GM12878 (cell line): Measurements from ENCODE around the gene CLCN2. TPM values are rescaled to one million over a fixed set of nuclear protein-coding genes. Genes with fewer than 3 reads are reported as not detected.

Experiments used
- ATAC-seq: fragments of 200-7000 bp; cut with Tn5 transposase; 3 replicates; pipeline ENCODE4 v1.9.1; 2020; ENCODE audit warnings: mild to moderate bottlenecking, moderate library complexity
- BruUV-seq: library from RNA; stranded (reverse); fragments of 400-500 nt; replicated peaks from 2 replicates; lab custom pipeline; 2021; lab: Mats Ljungman, UMichigan
- CTCF ChIA-PET: fragments of 300-600 bp; sonication (Branson Sonifier 250); formaldehyde crosslinking; extraction: SDS; loops from one replicate; lab custom pipeline; 2021; ENCODE audit warnings: inconsistent platforms; lab: Yijun Ruan, JAX
- POLR2A ChIA-PET: fragments of 350-600 bp; formaldehyde crosslinking; extraction: SDS; loops from one replicate; lab custom pipeline; 2021; ENCODE audit warnings: inconsistent platforms; lab: Charles Lee
- RAD21 ChIA-PET: fragments of 300-600 bp; sonication (Branson Sonifier 250); formaldehyde crosslinking; loops from one replicate; lab custom pipeline; 2023; ENCODE audit warnings: antibody characterized with exemption; ENCODE audit not compliant: unreplicated experiment; lab: Charles Lee
- SMC1A ChIA-PET: fragments of 300-600 bp; sonication (Branson Sonifier 250); formaldehyde crosslinking; loops from one replicate; lab custom pipeline; 2023; ENCODE audit not compliant: unreplicated experiment, uncharacterized antibody; lab: Charles Lee
- DNase-seq: peaks from one replicate; pipeline ENCODE4 v3.0.0-alpha.2; 2011; ENCODE audit warnings: low read depth, low spot score
- FAIRE-seq: peaks from 3 replicates; lab custom pipeline; 2011; peaks lifted over from hg19 to GRCh38; lab: Jason Lieb, UNC
- H2AFZ ChIP-seq: 2 replicates; pipeline ENCODE4 v1.6.0; 2011; ENCODE audit warnings: low read depth, low read length, control low read depth; ENCODE audit not compliant: control insufficient read depth
- H3K27ac ChIP-seq: 2 replicates; pipeline ENCODE4 v1.5.1; 2011; ENCODE audit warnings: control low read depth; ENCODE audit not compliant: control insufficient read depth, insufficient read depth
- H3K27me3 ChIP-seq, 2 experiments: replicated peaks in 1 of 2; 2 replicates each; pipeline versions ENCODE4 v1.6.0 to v1.6.1; 2011; ENCODE audit warnings: low read length in 1 of 2; ENCODE audit not compliant: control insufficient read depth in 2 of 2, insufficient read depth in 2 of 2
- H3K36me3 ChIP-seq, 2 experiments: 2 replicates each; pipeline ENCODE4 v1.5.1; 2011; ENCODE audit warnings: low read length in 1 of 2; ENCODE audit not compliant: control insufficient read depth in 2 of 2, insufficient read depth in 2 of 2
- H3K4me1 ChIP-seq: 2 replicates; pipeline ENCODE4 v1.6.1; 2011; ENCODE audit warnings: mild to moderate bottlenecking, low read length, moderate library complexity, mixed read lengths; ENCODE audit not compliant: control insufficient read depth, insufficient read depth
- H3K4me2 ChIP-seq: 2 replicates; pipeline ENCODE4 v1.6.0; 2011; ENCODE audit warnings: control low read depth; ENCODE audit not compliant: control insufficient read depth, insufficient read depth
- H3K4me3 ChIP-seq: fragments of 200-600 bp; sonication (generic); 2 replicates; pipeline ENCODE4 v1.5.1; 2016
- H3K79me2 ChIP-seq: 2 replicates; pipeline ENCODE4 v1.6.0; 2011; ENCODE audit warnings: low read length; ENCODE audit not compliant: control insufficient read depth, insufficient read depth
- H3K9ac ChIP-seq: 2 replicates; pipeline ENCODE4 v1.8.0; 2011; ENCODE audit warnings: low read length, control low read depth, mixed read lengths; ENCODE audit not compliant: control insufficient read depth, insufficient read depth
- H3K9me3 ChIP-seq: replicated peaks from 3 replicates; pipeline ENCODE4 v1.5.1; 2011; ENCODE audit warnings: mild to moderate bottlenecking, low read length; ENCODE audit not compliant: control insufficient read depth, insufficient read depth
- H4K20me1 ChIP-seq: 2 replicates; pipeline ENCODE4 v1.6.0; 2011; ENCODE audit not compliant: control insufficient read depth, insufficient read depth
- FOS ChIP-seq: IDR thresholded peaks from 3 replicates; pipeline ENCODE4 v1.6.1; 2011; ENCODE audit warnings: borderline replicate concordance; ENCODE audit not compliant: insufficient read length; ENCODE audit errors: extremely low read depth
- MYB ChIP-seq: fragments of 150-350 bp; IDR thresholded peaks from 2 replicates; pipeline ENCODE4 v1.6.1; 2014; ENCODE audit warnings: mild to moderate bottlenecking, low read depth, low read length, borderline replicate concordance
- RB1 ChIP-seq: fragments of 450-650 bp; formaldehyde crosslinking; IDR thresholded peaks from 2 replicates; pipeline ENCODE4 v1.6.1; 2017; ENCODE audit warnings: mild to moderate bottlenecking, borderline replicate concordance
- SMAD1 ChIP-seq: fragments of 450-650 bp; IDR thresholded peaks from 2 replicates; pipeline ENCODE4 v1.6.1; 2018; ENCODE audit warnings: mild to moderate bottlenecking, low read depth; ENCODE audit not compliant: partially characterized antibody
- SP1 ChIP-seq: IDR thresholded peaks from one replicate; pipeline ENCODE4 v1.6.1; 2011; ENCODE audit warnings: low read depth, low read length
- SPI1 ChIP-seq: IDR thresholded peaks from 2 replicates; pipeline ENCODE4 v1.6.1; 2011; ENCODE audit warnings: low read depth, mild to moderate bottlenecking, low read length, moderate library complexity, borderline replicate concordance; ENCODE audit not compliant: insufficient read depth
- WRNIP1 ChIP-seq: IDR thresholded peaks from 2 replicates; pipeline ENCODE4 v1.6.1; 2011; ENCODE audit warnings: low read depth, low read length, improper control_type of control experiment, borderline replicate concordance
- YY1 ChIP-seq: IDR thresholded peaks from 2 replicates; pipeline ENCODE4 v1.6.1; 2011; ENCODE audit warnings: low read depth, mild to moderate bottlenecking, low read length
- WGBS: methylation state at CpG from one replicate; pipeline ENCODE4 v1.1.6; 2016; ENCODE audit warnings: low lambda C conversion rate; ENCODE audit not compliant: insufficient replicate concordance, insufficient coverage; ENCODE audit errors: missing lambda C conversion rate; 5-methylcytosine and 5-hydroxymethylcytosine counted together
- in situ Hi-C: fragments of 300-500 bp; cut with MboI; formaldehyde crosslinking; loops from 9 replicates; pipeline ENCODE4 v1.14.3; 2018; ENCODE audit warnings: mixed read lengths
- intact Hi-C: fragments of 100-400 bp; cut with micrococcal nuclease; formaldehyde crosslinking; loops from one replicate; pipeline ENCODE4 v1.14.2; 2022; ENCODE audit not compliant: unreplicated experiment
- polyA plus RNA-seq, 11 experiments: library from polyadenylated mRNA; depleted of rRNA in 4 of 11; unstranded in 6 of 11; stranded (reverse) in 5 of 11; fragments of >200 nt; fragmentation: Nextera tagmentation in 4 of 11; fragmentation: Illumina TruSeq in 1 of 11; extraction: Ambion mirVana in 4 of 11; extraction: Trizol in 1 of 11; gene quantifications; 1 replicate in 1 of 11; 2 replicates in 10 of 11; pipeline versions ENCODE4 v1.2.1 to v1.2.3, GENCODE V29; 2011 to 2016; ENCODE audit warnings: inconsistent platforms in 2 of 11, missing spikeins in 2 of 11, low read depth in 1 of 11
- total RNA-seq, 4 experiments: library from RNA; depleted of rRNA in 3 of 4; stranded (reverse); fragments of >200 nt in 3 of 4; fragmentation: Illumina TruSeq in 1 of 4; extraction: Trizol in 1 of 4; gene quantifications; 2 replicates each; pipeline versions ENCODE4 v1.2.1 to v1.2.3, GENCODE V29; 2013 to 2021
- TF ChIP-seq, protein P1 (sequence below): fragments of 450-650 bp; IDR thresholded peaks from 2 replicates; pipeline ENCODE4 v1.6.1; 2016; ENCODE audit warnings: mild to moderate bottlenecking

Gene CLCN2
- total and polyA plus RNA-seq, 10 of the 15 experiments (the other 5 are each of a cell fraction or from before 2014, with no cell fraction given) = 0.13 to 2.6 (median 0.85) TPM; not detected in 1

DNA sequence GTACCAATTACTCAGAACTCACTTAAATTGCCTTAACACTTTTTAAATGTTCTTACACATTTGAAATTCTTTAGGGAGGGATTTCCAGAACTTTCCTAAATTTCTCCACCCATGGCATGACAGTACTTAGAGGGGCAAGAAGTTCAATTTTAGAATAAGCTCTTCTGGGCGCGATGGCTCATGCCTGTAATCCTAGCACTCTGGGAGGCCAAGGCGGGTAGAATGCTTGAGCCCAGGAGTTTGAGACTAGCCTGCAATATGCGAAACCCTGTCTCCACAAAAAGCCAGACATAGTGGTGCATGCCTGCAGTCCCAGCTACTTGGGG, 13.4 kb downstream of the CLCN2 start:
- 69% methylated on average over 4 of the region's 4 CpGs for WGBS
- POLR2A ChIA-PET = interaction anchor here (1.3 kb wide), 1 partner anchor 14 kb away, joined by 4 read pairs; the partner anchor contains the start of genes CLCN2 and POLR2H
- H3K27ac ChIP-seq = no peak overlapping the region

More for the DNA sequence above, 13.4 kb downstream of the CLCN2 start:
- DNase-seq = no peak
- Histone ChIP-seq H3K4me2 (no peak overlapping the region), H3K36me3 (no peaks in the 10 kb centered on the region), H3K27me3 (no peaks in the 10 kb centered on the region), H3K4me1 (no peaks in the 10 kb centered on the region), H3K4me3 (no peak overlapping the region), H2AFZ (no peak overlapping the region)
- BruUV-seq = no TSS peak
- CTCF ChIA-PET = interaction anchor here (1.2 to 1.6 kb wide), 3 partner anchors 19 to 1778 kb away, joined by 3 read pairs; no protein-coding TSS in a partner anchor
- in situ Hi-C loops = no loop called here
- TF ChIP-seq, protein P1, sequence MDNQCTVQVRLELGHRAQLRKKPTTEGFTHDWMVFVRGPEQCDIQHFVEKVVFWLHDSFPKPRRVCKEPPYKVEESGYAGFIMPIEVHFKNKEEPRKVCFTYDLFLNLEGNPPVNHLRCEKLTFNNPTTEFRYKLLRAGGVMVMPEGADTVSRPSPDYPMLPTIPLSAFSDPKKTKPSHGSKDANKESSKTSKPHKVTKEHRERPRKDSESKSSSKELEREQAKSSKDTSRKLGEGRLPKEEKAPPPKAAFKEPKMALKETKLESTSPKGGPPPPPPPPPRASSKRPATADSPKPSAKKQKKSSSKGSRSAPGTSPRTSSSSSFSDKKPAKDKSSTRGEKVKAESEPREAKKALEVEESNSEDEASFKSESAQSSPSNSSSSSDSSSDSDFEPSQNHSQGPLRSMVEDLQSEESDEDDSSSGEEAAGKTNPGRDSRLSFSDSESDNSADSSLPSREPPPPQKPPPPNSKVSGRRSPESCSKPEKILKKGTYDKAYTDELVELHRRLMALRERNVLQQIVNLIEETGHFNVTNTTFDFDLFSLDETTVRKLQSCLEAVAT = no peak
- TF ChIP-seq RB1 (no peak), SPI1 (no peak), WRNIP1 (no peak), YY1 (no peak), SP1 (no peak), FOS (no peak), SMAD1 (no peak), MYB (no peak)
- TF ChIP-seq, all 136 proteins: peak for 0
- ChIA-PET RAD21 (no interaction called here), SMC1A (no interaction called here)
- H3K9me3 ChIP-seq = no peaks in the 10 kb centered on the region
- ATAC-seq (no peak), FAIRE-seq (no peak)
- no peaks in the 10 kb centered on the region for H4K20me1 ChIP-seq
- intact Hi-C loops = no loop called here
- H3K79me2 ChIP-seq = no peaks in the 10 kb centered on the region
- H3K9ac ChIP-seq = no peak overlapping the region
